ENCODE measurements around the gene CEP43. TPM values are rescaled to one million over a fixed set of nuclear protein-coding genes. Genes with fewer than 3 reads are reported as not detected.

Gene CEP43
- total RNA-seq, 2 donors from 2014 or later, result 36.0 to 43.9 TPM

- no peak overlapping the region for H3K27ac Mint-ChIP-seq
- H3K4me3 ChIP-seq (ENCODE audit: low read length), result no peak overlapping the region
- WGBS, 2 experiments (ENCODE audit: insufficient coverage in 1 of 2, insufficient read length in 1 of 2), result 88 to 90% methylated on average over 1 to 3 of the region's 3 CpGs
- no peak for DNase-seq
- H3K4me3 Mint-ChIP-seq, result no peak overlapping the region
- H3K4me1 ChIP-seq (ENCODE audit: control insufficient read depth, insufficient read depth, low read length), result no peaks in the 10 kb centered on the region
- no peaks in the 10 kb centered on the region for H3K9me3 Mint-ChIP-seq
- peaks cover 91% of the 10 kb centered on the region for H3K36me3 ChIP-seq (ENCODE audit: control insufficient read depth, insufficient read depth, low read length)
- peaks cover 81% of the 10 kb centered on the region for H3K36me3 Mint-ChIP-seq (ENCODE audit: low read depth)
- no peak overlapping the region for H3K9ac ChIP-seq (ENCODE audit: extremely low read depth, low read length, poor library complexity, severe bottlenecking)
- H3K27me3 ChIP-seq (ENCODE audit: control insufficient read depth, insufficient read depth, low read length, poor library complexity, severe bottlenecking), result no peaks in the 10 kb centered on the region
- H3K27ac ChIP-seq (ENCODE audit: low read depth, low read length), result no peak overlapping the region
- H3K9me3 ChIP-seq (ENCODE audit: control insufficient read depth, low read length), result peaks cover 5% of the 10 kb centered on the region
- no peaks in the 10 kb centered on the region for H3K4me1 Mint-ChIP-seq
- TF ChIP-seq, protein P1, sequence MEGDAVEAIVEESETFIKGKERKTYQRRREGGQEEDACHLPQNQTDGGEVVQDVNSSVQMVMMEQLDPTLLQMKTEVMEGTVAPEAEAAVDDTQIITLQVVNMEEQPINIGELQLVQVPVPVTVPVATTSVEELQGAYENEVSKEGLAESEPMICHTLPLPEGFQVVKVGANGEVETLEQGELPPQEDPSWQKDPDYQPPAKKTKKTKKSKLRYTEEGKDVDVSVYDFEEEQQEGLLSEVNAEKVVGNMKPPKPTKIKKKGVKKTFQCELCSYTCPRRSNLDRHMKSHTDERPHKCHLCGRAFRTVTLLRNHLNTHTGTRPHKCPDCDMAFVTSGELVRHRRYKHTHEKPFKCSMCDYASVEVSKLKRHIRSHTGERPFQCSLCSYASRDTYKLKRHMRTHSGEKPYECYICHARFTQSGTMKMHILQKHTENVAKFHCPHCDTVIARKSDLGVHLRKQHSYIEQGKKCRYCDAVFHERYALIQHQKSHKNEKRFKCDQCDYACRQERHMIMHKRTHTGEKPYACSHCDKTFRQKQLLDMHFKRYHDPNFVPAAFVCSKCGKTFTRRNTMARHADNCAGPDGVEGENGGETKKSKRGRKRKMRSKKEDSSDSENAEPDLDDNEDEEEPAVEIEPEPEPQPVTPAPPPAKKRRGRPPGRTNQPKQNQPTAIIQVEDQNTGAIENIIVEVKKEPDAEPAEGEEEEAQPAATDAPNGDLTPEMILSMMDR (conservative IDR thresholded peaks at IDR 0.05), result no peak
- no peaks in the 10 kb centered on the region for H3K27me3 Mint-ChIP-seq (ENCODE audit: insufficient read depth)
These were observed 34.9 kb downstream of the CEP43 start for GRCh38 chr6:167034056-167034455.

DNA sequence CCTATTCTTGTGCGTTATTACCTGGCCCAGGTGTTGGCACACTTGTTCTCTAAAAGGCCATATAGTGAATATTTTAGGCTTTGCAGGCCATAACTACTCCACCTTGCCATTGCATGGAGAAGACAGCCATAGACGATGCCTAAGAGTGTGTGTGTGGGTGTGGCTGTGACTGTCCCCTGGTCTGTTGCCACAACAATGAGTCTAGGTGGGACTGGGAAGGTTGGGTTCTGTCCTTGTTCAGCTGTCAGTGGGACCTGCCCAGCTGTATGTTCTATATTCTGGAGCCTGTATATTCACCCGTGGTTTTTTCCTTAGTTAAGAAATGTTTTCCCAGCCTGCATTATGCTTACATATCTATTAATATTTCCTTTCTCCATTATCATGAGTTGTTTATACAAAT, 38.6 kb downstream of the CEP43 start:
- Mint-ChIP-seq H3K4me3 (no peak overlapping the region), H3K27me3 (ENCODE audit: insufficient read depth) (no peaks in the 10 kb centered on the region), H3K27ac (no peak overlapping the region), H3K36me3 (ENCODE audit: low read depth) (peaks cover 73% of the 10 kb centered on the region), H3K9me3 (no peaks in the 10 kb centered on the region), H3K4me1 (no peaks in the 10 kb centered on the region)
- Histone ChIP-seq H3K9ac (ENCODE audit: extremely low read depth, low read length, poor library complexity, severe bottlenecking) (no peak overlapping the region), H3K27ac (ENCODE audit: low read depth, low read length) (no peak overlapping the region), H3K4me3 (ENCODE audit: low read length) (no peak overlapping the region), H3K36me3 (ENCODE audit: control insufficient read depth, insufficient read depth, low read length) (peaks cover 88% of the 10 kb centered on the region), H3K27me3 (ENCODE audit: control insufficient read depth, insufficient read depth, low read length, poor library complexity, severe bottlenecking) (no peaks in the 10 kb centered on the region), H3K4me1 (ENCODE audit: control insufficient read depth, insufficient read depth, low read length) (no peaks in the 10 kb centered on the region), H3K9me3 (ENCODE audit: control insufficient read depth, low read length) (peaks cover 5% of the 10 kb centered on the region)
- WGBS, 2 experiments (ENCODE audit: insufficient coverage in 1 of 2, insufficient read length in 1 of 2), result 80 to 95% methylated on average over 1 to 3 of the region's 3 CpGs
- DNase-seq, result no peak
- TF ChIP-seq, protein P1 (conservative IDR thresholded peaks at IDR 0.05), result no peak

DNA sequence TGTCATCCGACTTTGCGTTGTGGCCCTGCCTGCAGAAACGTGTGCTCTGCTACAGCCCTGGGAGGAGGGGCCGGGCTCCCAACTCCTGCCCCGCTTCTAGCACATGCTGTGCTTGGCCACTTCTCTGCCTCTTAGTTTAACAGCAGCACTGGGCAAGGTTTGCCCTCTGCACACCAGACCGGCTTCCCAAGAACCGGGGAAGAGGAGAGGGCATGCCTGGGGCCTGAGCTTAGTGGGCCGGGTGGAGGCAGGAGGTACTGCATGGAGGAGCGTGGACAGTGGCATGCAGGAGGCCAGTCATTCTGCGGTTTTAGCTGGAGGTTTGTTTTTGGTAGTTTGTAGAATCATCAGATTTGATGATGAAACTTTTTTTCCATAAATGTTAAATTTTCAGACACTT, 45.5 kb downstream of the CEP43 start:
- DNase-seq, result peak; percentile 60
- Mint-ChIP-seq H3K4me1 (peaks cover 2% of the 10 kb centered on the region), H3K36me3 (ENCODE audit: low read depth) (peaks cover 19% of the 10 kb centered on the region), H3K27me3 (ENCODE audit: insufficient read depth) (no peaks in the 10 kb centered on the region), H3K27ac (no peak overlapping the region), H3K9me3 (no peaks in the 10 kb centered on the region), H3K4me3 (no peak overlapping the region)
- no peak overlapping the region for H3K9ac ChIP-seq (ENCODE audit: extremely low read depth, low read length, poor library complexity, severe bottlenecking)
- WGBS, 2 experiments (ENCODE audit: insufficient coverage in 1 of 2, insufficient read length in 1 of 2), result 91 to 95% methylated on average over 5 to 10 of the region's 10 CpGs
- no peak overlapping the region for H3K4me3 ChIP-seq (ENCODE audit: low read length)
- TF ChIP-seq, protein P1 (conservative IDR thresholded peaks at IDR 0.05), result peak; percentile 42
- H3K27me3 ChIP-seq (ENCODE audit: control insufficient read depth, insufficient read depth, low read length, poor library complexity, severe bottlenecking), result no peaks in the 10 kb centered on the region
- no peaks in the 10 kb centered on the region for H3K9me3 ChIP-seq (ENCODE audit: control insufficient read depth, low read length)
- peaks cover 29% of the 10 kb centered on the region for H3K36me3 ChIP-seq (ENCODE audit: control insufficient read depth, insufficient read depth, low read length)
- no peaks in the 10 kb centered on the region for H3K4me1 ChIP-seq (ENCODE audit: control insufficient read depth, insufficient read depth, low read length)
- no peak overlapping the region for H3K27ac ChIP-seq (ENCODE audit: low read depth, low read length)

All from endodermal cell (in vitro differentiated cells).